HUES6 (cell line): ENCODE measurements around the gene EGFL7.

Source experiments
- H3K27ac ChIP-seq: 2 replicates; pipeline ENCODE4 v1.7.0; 2013; ENCODE audit warnings: low read depth, mild to moderate bottlenecking, low read length, inconsistent platforms
- H3K27me3 ChIP-seq: 2 replicates; pipeline ENCODE4 v1.6.1; 2013; ENCODE audit warnings: low read length; ENCODE audit not compliant: control insufficient read depth, insufficient read depth
- H3K36me3 ChIP-seq: 2 replicates; pipeline ENCODE4 v1.6.1; 2013; ENCODE audit warnings: low read length; ENCODE audit not compliant: control insufficient read depth, insufficient read depth
- H3K4me1 ChIP-seq: 2 replicates; pipeline ENCODE4 v1.6.1; 2013; ENCODE audit warnings: low read length; ENCODE audit not compliant: control insufficient read depth, insufficient read depth
- H3K4me3 ChIP-seq: 2 replicates; pipeline ENCODE4 v1.5.1; 2013; ENCODE audit warnings: low read depth, low read length
- H3K9ac ChIP-seq: one replicate; pipeline ENCODE4 v1.6.1; 2013; ENCODE audit warnings: mild to moderate bottlenecking, low read length
- H3K9me3 ChIP-seq: 2 replicates; pipeline ENCODE4 v1.6.1; 2013; ENCODE audit warnings: low read depth, low read length; ENCODE audit not compliant: control insufficient read depth, insufficient read depth

Gene EGFL7

GRCh38 chr9:136678624-136679023 is 15.9 kb downstream of the EGFL7 start:
- H3K27me3 ChIP-seq = no peaks in the 10 kb centered on the region
- peaks cover 29% of the 10 kb centered on the region for H3K4me1 ChIP-seq
- peaks cover 2% of the 10 kb centered on the region; the same call in 1 of the 2 replicates for H3K36me3 ChIP-seq
- no peak overlapping the region for H3K9ac ChIP-seq
- no peaks in the 10 kb centered on the region for H3K9me3 ChIP-seq
- H3K4me3 ChIP-seq = no peak overlapping the region
- H3K27ac ChIP-seq = no peak overlapping the region

- Histone ChIP-seq H3K4me3 (no peak overlapping the region), H3K4me1 (peaks cover 36% of the 10 kb centered on the region), H3K27ac (no peak overlapping the region), H3K9ac (no peak overlapping the region), H3K36me3 (no peaks in the 10 kb centered on the region; the same call in 1 of the 2 replicates), H3K9me3 (no peaks in the 10 kb centered on the region), H3K27me3 (no peaks in the 10 kb centered on the region)
Observed at GRCh38 chr9:136679431-136679941, 16.8 kb downstream of the EGFL7 start.

GRCh38 chr9:136681029-136681428 is 18.3 kb downstream of the EGFL7 start:
- Histone ChIP-seq H3K4me1 (peaks cover 42% of the 10 kb centered on the region), H3K9me3 (no peaks in the 10 kb centered on the region), H3K36me3 (no peaks in the 10 kb centered on the region), H3K9ac (no peak overlapping the region), H3K27me3 (peaks cover 4% of the 10 kb centered on the region; the same call in 1 of the 2 replicates), H3K27ac (no peak overlapping the region), H3K4me3 (no peak overlapping the region)

GRCh38 chr9:136681945-136682699 is 19.4 kb downstream of the EGFL7 start:
- Histone ChIP-seq H3K36me3 (no peaks in the 10 kb centered on the region), H3K4me3 (no peak overlapping the region), H3K9ac (peak overlapping the region; percentile 30), H3K9me3 (no peaks in the 10 kb centered on the region), H3K4me1 (peaks cover 47% of the 10 kb centered on the region), H3K27ac (peak overlapping the region; percentile 33; the same call in 1 of the 2 replicates), H3K27me3 (peaks cover 8% of the 10 kb centered on the region; the same call in 1 of the 2 replicates)

- peaks cover 47% of the 10 kb centered on the region for H3K4me1 ChIP-seq
- peak overlapping the region; percentile 30 for H3K9ac ChIP-seq
- no peak overlapping the region for H3K4me3 ChIP-seq
- H3K27ac ChIP-seq = no peak overlapping the region
- H3K9me3 ChIP-seq = no peaks in the 10 kb centered on the region
- H3K36me3 ChIP-seq = no peaks in the 10 kb centered on the region
- H3K27me3 ChIP-seq = peaks cover 8% of the 10 kb centered on the region; the same call in 1 of the 2 replicates
Observed at GRCh38 chr9:136682710-136683109, 20.0 kb downstream of the EGFL7 start.

- H3K9ac ChIP-seq = no peak overlapping the region
- H3K27me3 ChIP-seq = peaks cover 14% of the 10 kb centered on the region; the same call in 1 of the 2 replicates
- H3K9me3 ChIP-seq = no peaks in the 10 kb centered on the region
- H3K36me3 ChIP-seq = no peaks in the 10 kb centered on the region
- H3K4me3 ChIP-seq = no peak overlapping the region
- H3K27ac ChIP-seq = no peak overlapping the region
- H3K4me1 ChIP-seq = peaks cover 52% of the 10 kb centered on the region
Observed at GRCh38 chr9:136683173-136683745, 20.5 kb downstream of the EGFL7 start.

- H3K27me3 ChIP-seq = peaks cover 19% of the 10 kb centered on the region; the same call in 1 of the 2 replicates
- no peak overlapping the region for H3K4me3 ChIP-seq
- H3K4me1 ChIP-seq = peaks cover 56% of the 10 kb centered on the region
- no peak overlapping the region for H3K27ac ChIP-seq
- H3K36me3 ChIP-seq = no peaks in the 10 kb centered on the region
- no peaks in the 10 kb centered on the region for H3K9me3 ChIP-seq
- no peak overlapping the region for H3K9ac ChIP-seq
Observed at GRCh38 chr9:136683755-136684154, 21.0 kb downstream of the EGFL7 start.

- Histone ChIP-seq H3K27ac (no peak overlapping the region), H3K36me3 (no peaks in the 10 kb centered on the region), H3K9me3 (no peaks in the 10 kb centered on the region), H3K9ac (no peak overlapping the region), H3K27me3 (peaks cover 24% of the 10 kb centered on the region; the same call in 1 of the 2 replicates), H3K4me3 (no peak overlapping the region), H3K4me1 (peaks cover 56% of the 10 kb centered on the region)
Observed at GRCh38 chr9:136684339-136684738, 21.6 kb downstream of the EGFL7 start.

GRCh38 chr9:136684799-136685198 is 22.1 kb downstream of the EGFL7 start:
- Histone ChIP-seq H3K27me3 (peaks cover 25% of the 10 kb centered on the region; the same call in 1 of the 2 replicates), H3K9ac (no peak overlapping the region), H3K27ac (no peak overlapping the region), H3K4me1 (peaks cover 52% of the 10 kb centered on the region), H3K4me3 (no peak overlapping the region), H3K36me3 (no peaks in the 10 kb centered on the region), H3K9me3 (no peaks in the 10 kb centered on the region)

GRCh38 chr9:136685216-136685615 is 22.5 kb downstream of the EGFL7 start:
- no peak overlapping the region for H3K9ac ChIP-seq
- H3K4me1 ChIP-seq = peaks cover 52% of the 10 kb centered on the region
- no peak overlapping the region for H3K27ac ChIP-seq
- no peaks in the 10 kb centered on the region for H3K36me3 ChIP-seq
- H3K4me3 ChIP-seq = no peak overlapping the region
- peaks cover 25% of the 10 kb centered on the region; the same call in 1 of the 2 replicates for H3K27me3 ChIP-seq
- no peaks in the 10 kb centered on the region for H3K9me3 ChIP-seq
